GM12878 (cell line): Measurements from ENCODE around the gene GPLD1. TPM values are rescaled to one million over a fixed set of nuclear protein-coding genes. Genes with fewer than 3 reads are reported as not detected.

Experiments
- ASH2L ChIP-seq: fragments of 300-600, 200-600 bp; sonication (generic); IDR thresholded peaks from 2 replicates; pipeline ENCODE4 v1.6.1; 2017; ENCODE audit warnings: low read depth, mild to moderate bottlenecking, borderline replicate concordance
- CHD4 ChIP-seq: fragments of 200-600 bp; sonication (generic); IDR thresholded peaks from 2 replicates; pipeline ENCODE4 v1.6.1; 2016; ENCODE audit warnings: mild to moderate bottlenecking
- ESRRA ChIP-seq: IDR thresholded peaks from 2 replicates; pipeline ENCODE4 v1.6.1; 2012; ENCODE audit warnings: mild to moderate bottlenecking, low read length, improper control_type of control experiment
- EZH2 ChIP-seq: IDR thresholded peaks from 2 replicates; pipeline ENCODE4 v1.6.1; 2012; ENCODE audit warnings: low read depth, mild to moderate bottlenecking, control low read depth, inconsistent platforms, low read length, borderline replicate concordance; ENCODE audit not compliant: control insufficient read depth
- FOS ChIP-seq: IDR thresholded peaks from 3 replicates; pipeline ENCODE4 v1.6.1; 2011; ENCODE audit warnings: borderline replicate concordance; ENCODE audit not compliant: insufficient read length; ENCODE audit errors: extremely low read depth
- FOXK2 ChIP-seq: fragments of 450-650 bp; IDR thresholded peaks from 2 replicates; pipeline ENCODE4 v1.6.1; 2017; ENCODE audit warnings: mild to moderate bottlenecking, moderate library complexity
- GATAD2B ChIP-seq: fragments of 450-650 bp; conservative IDR thresholded peaks from 2 replicates; pipeline ENCODE4 v1.6.1; 2017; ENCODE audit warnings: low read depth, mild to moderate bottlenecking, moderate library complexity
- IKZF1 ChIP-seq: fragments of 450-650 bp; conservative IDR thresholded peaks from 2 replicates; pipeline ENCODE4 v1.6.1; 2017; ENCODE audit warnings: antibody characterized with exemption, mild to moderate bottlenecking
- IKZF2 ChIP-seq, 2 experiments: fragments of 450-650 bp; IDR thresholded peaks; 2 replicates each; pipeline ENCODE4 v1.6.1; 2017; ENCODE audit warnings: mild to moderate bottlenecking in 2 of 2, moderate library complexity in 2 of 2
- JUNB ChIP-seq: IDR thresholded peaks from 2 replicates; pipeline ENCODE4 v1.6.1; 2016; ENCODE audit warnings: antibody characterized with exemption, mild to moderate bottlenecking
- KAT2A ChIP-seq: conservative IDR thresholded peaks from 2 replicates; pipeline ENCODE4 v1.6.1; 2011; ENCODE audit warnings: low read depth, low read length; ENCODE audit not compliant: control insufficient read depth
- MLLT1 ChIP-seq: fragments of 450-650 bp; IDR thresholded peaks from 2 replicates; pipeline ENCODE4 v1.6.1; 2016; ENCODE audit warnings: mild to moderate bottlenecking
- MYB ChIP-seq: fragments of 150-350 bp; IDR thresholded peaks from 2 replicates; pipeline ENCODE4 v1.6.1; 2014; ENCODE audit warnings: mild to moderate bottlenecking, low read depth, low read length, borderline replicate concordance
- NR2F1 ChIP-seq: fragments of 450-650 bp; conservative IDR thresholded peaks from 2 replicates; pipeline ENCODE4 v1.6.1; 2017; ENCODE audit warnings: mild to moderate bottlenecking
- POLR2A ChIP-seq: IDR thresholded peaks from 2 replicates; pipeline ENCODE4 v1.6.1; 2011; ENCODE audit warnings: low read depth, mild to moderate bottlenecking, low read length
- POLR2AphosphoS2 ChIP-seq: IDR thresholded peaks from 2 replicates; pipeline ENCODE4 v1.6.1; 2011; ENCODE audit warnings: low read depth, mild to moderate bottlenecking, low read length, improper control_type of control experiment, moderate library complexity
- RAD51 ChIP-seq: fragments of 450-650 bp; IDR thresholded peaks from 2 replicates; pipeline ENCODE4 v1.6.1; 2016; ENCODE audit warnings: moderate library complexity, mild to moderate bottlenecking, inconsistent platforms
- RCOR1 ChIP-seq: conservative IDR thresholded peaks from 2 replicates; pipeline ENCODE4 v1.6.1; 2012; ENCODE audit warnings: low read depth, low read length, improper control_type of control experiment
- TBL1XR1 ChIP-seq: IDR thresholded peaks from 2 replicates; pipeline ENCODE4 v1.6.1; 2012; ENCODE audit warnings: low read depth, low read length, improper control_type of control experiment
- ZBED1 ChIP-seq: IDR thresholded peaks from 2 replicates; pipeline ENCODE4 v1.6.1; 2016; ENCODE audit warnings: borderline replicate concordance
- ZNF217 ChIP-seq: fragments of 450-650 bp; IDR thresholded peaks from 2 replicates; pipeline ENCODE4 v1.6.1; 2017; ENCODE audit warnings: antibody characterized with exemption, mild to moderate bottlenecking
- polyA plus RNA-seq, 11 experiments: library from polyadenylated mRNA; depleted of rRNA in 4 of 11; unstranded in 6 of 11; stranded (reverse) in 5 of 11; fragments of >200 nt; fragmentation: Nextera tagmentation in 4 of 11; fragmentation: Illumina TruSeq in 1 of 11; extraction: Ambion mirVana in 4 of 11; extraction: Trizol in 1 of 11; gene quantifications; 1 replicate in 1 of 11; 2 replicates in 10 of 11; pipeline versions ENCODE4 v1.2.1 to v1.2.3, GENCODE V29; 2011 to 2016; ENCODE audit warnings: inconsistent platforms in 2 of 11, missing spikeins in 2 of 11, low read depth in 1 of 11
- total RNA-seq, 4 experiments: library from RNA; depleted of rRNA in 3 of 4; stranded (reverse); fragments of >200 nt in 3 of 4; fragmentation: Illumina TruSeq in 1 of 4; extraction: Trizol in 1 of 4; gene quantifications; 2 replicates each; pipeline versions ENCODE4 v1.2.1 to v1.2.3, GENCODE V29; 2013 to 2021
- TF ChIP-seq, protein P1 (sequence below): fragments of 450-650 bp; formaldehyde crosslinking; IDR thresholded peaks from 2 replicates; pipeline ENCODE4 v1.5.0; 2022; ENCODE audit warnings: mild to moderate bottlenecking, missing genetic modification characterization
- TF ChIP-seq, protein P2 (sequence below): IDR thresholded peaks from 2 replicates; pipeline ENCODE4 v1.6.1; 2011; ENCODE audit warnings: low read depth, mild to moderate bottlenecking, low read length, moderate library complexity, borderline replicate concordance; ENCODE audit errors: extremely low read depth
- TF ChIP-seq, protein P3 (sequence below), 3 experiments: IDR thresholded peaks in 2 of 3; conservative IDR thresholded peaks in 1 of 3; 2 replicates each; pipeline ENCODE4 v1.5.1; 2011; ENCODE audit warnings: low read depth in 3 of 3, low read length in 3 of 3, mild to moderate bottlenecking in 3 of 3, control low read depth in 2 of 3, moderate library complexity in 2 of 3, inconsistent platforms in 1 of 3, mixed read lengths in 1 of 3; ENCODE audit not compliant: control insufficient read depth in 2 of 3, insufficient read depth in 1 of 3; ENCODE audit errors: extremely low read depth in 1 of 3

GPLD1 gene
- total and polyA plus RNA-seq, 10 of the 15 experiments (the other 5 are each of a cell fraction or from before 2014, with no cell fraction given): 0.04 to 1.0 (median 0.69) TPM

DNA sequence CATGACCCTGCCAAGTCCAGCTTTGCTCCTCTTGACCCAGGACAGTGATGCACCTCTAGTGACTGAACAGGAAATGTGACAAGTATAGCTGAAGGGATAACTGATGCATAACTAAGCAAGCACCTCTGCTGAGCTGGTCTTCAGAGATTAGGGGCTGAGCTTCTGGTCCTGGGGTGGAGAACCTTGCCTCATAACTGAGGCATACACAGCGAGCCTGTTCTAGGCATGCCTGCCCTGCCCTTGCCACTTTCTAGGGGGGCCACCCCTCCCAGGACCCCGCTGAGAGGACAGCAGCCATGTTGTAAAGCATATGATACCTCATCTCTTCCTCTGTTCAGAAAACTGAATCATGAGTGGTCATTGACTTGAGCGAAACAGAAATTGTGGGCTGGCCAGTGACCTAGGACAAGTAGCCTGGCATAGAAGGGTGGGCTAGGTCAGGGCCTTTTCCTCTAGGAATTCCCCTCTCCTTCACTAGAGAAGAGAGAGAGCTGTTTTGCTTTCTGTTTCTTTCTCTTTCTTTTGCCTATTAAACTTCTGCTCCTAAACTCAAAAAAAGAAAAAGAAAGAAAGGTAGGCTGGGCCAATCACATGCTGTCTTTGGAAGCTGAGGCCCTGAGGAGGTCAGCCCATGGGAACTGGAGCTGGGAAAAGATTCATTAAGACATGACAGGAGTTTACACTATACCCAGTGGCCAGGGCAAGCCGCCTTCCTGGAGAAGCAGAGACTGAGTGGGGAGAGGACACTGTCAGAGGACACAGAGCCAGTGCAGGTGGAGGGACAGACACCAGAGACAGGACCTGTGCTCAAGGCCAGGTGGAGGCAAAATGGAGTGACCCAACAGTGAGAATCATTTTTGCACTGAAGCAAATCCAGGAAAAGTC lies 28.5 kb upstream of the GPLD1 start (continued):
- no peak for TF ChIP-seq RAD51
- no peak for TF ChIP-seq KAT2A
- TF ChIP-seq, protein P1, sequence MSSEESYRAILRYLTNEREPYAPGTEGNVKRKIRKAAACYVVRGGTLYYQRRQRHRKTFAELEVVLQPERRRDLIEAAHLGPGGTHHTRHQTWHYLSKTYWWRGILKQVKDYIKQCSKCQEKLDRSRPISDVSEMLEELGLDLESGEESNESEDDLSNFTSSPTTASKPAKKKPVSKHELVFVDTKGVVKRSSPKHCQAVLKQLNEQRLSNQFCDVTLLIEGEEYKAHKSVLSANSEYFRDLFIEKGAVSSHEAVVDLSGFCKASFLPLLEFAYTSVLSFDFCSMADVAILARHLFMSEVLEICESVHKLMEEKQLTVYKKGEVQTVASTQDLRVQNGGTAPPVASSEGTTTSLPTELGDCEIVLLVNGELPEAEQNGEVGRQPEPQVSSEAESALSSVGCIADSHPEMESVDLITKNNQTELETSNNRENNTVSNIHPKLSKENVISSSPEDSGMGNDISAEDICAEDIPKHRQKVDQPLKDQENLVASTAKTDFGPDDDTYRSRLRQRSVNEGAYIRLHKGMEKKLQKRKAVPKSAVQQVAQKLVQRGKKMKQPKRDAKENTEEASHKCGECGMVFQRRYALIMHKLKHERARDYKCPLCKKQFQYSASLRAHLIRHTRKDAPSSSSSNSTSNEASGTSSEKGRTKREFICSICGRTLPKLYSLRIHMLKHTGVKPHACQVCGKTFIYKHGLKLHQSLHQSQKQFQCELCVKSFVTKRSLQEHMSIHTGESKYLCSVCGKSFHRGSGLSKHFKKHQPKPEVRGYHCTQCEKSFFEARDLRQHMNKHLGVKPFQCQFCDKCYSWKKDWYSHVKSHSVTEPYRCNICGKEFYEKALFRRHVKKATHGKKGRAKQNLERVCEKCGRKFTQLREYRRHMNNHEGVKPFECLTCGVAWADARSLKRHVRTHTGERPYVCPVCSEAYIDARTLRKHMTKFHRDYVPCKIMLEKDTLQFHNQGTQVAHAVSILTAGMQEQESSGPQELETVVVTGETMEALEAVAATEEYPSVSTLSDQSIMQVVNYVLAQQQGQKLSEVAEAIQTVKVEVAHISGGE (CRISPR knock-in tag): no peak
- TF ChIP-seq RCOR1: no peak
- no peak for TF ChIP-seq POLR2AphosphoS2
- no peak for TF ChIP-seq TBL1XR1
- TF ChIP-seq ZBED1: no peak
- peak; percentile 63 for TF ChIP-seq MLLT1
- TF ChIP-seq, protein P2, sequence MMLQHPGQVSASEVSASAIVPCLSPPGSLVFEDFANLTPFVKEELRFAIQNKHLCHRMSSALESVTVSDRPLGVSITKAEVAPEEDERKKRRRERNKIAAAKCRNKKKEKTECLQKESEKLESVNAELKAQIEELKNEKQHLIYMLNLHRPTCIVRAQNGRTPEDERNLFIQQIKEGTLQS: no peak
- no peak for TF ChIP-seq ESRRA
- TF ChIP-seq, protein P3, sequence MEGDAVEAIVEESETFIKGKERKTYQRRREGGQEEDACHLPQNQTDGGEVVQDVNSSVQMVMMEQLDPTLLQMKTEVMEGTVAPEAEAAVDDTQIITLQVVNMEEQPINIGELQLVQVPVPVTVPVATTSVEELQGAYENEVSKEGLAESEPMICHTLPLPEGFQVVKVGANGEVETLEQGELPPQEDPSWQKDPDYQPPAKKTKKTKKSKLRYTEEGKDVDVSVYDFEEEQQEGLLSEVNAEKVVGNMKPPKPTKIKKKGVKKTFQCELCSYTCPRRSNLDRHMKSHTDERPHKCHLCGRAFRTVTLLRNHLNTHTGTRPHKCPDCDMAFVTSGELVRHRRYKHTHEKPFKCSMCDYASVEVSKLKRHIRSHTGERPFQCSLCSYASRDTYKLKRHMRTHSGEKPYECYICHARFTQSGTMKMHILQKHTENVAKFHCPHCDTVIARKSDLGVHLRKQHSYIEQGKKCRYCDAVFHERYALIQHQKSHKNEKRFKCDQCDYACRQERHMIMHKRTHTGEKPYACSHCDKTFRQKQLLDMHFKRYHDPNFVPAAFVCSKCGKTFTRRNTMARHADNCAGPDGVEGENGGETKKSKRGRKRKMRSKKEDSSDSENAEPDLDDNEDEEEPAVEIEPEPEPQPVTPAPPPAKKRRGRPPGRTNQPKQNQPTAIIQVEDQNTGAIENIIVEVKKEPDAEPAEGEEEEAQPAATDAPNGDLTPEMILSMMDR (IDR thresholded peaks at IDR 0.05 in 2 of 3, conservative IDR thresholded peaks at IDR 0.05 in 1 of 3; ENCODE audit: control insufficient read depth in 2 of 3, extremely low read depth in 1 of 3, insufficient read depth in 1 of 3, low read depth in 3 of 3, low read length in 3 of 3): no peak
- TF ChIP-seq GATAD2B: 0 out of 2 replicates have a peak, but pooled peaks have one; percentile 58
- no peak for TF ChIP-seq EZH2
- peak; percentile 74 for TF ChIP-seq POLR2A
- TF ChIP-seq FOXK2: no peak
- TF ChIP-seq MYB: no peak
- peak; percentile 71 for TF ChIP-seq NR2F1
- TF ChIP-seq ASH2L: no peak
- no peak for TF ChIP-seq FOS
- TF ChIP-seq JUNB: no peak
- no peak for TF ChIP-seq ZNF217
- peak; percentile 54 for TF ChIP-seq IKZF1
- no peak for TF ChIP-seq CHD4
- TF ChIP-seq IKZF2 (IDR thresholded peaks at IDR 0.05): peak; percentile 40 to 73; a peak in 3 of 4 replicates
